Spleen (tissue), 7 donors: Measurements from ENCODE around the gene C2orf80.

Experiments used
- CTCF ChIP-seq, 11 experiments: fragments of 200-600 bp in 7 of 11; fragments of 450-650 bp in 4 of 11; sonication (generic) in 4 of 11; IDR thresholded peaks in 8 of 11; conservative IDR thresholded peaks in 3 of 11; 1 replicate in 7 of 11; 2 replicates in 4 of 11; pipeline versions ENCODE4 v1.4.0 to v1.8.0; 2016 to 2021; ENCODE audit warnings: antibody characterized with exemption in 11 of 11, inconsistent platforms in 4 of 11, mild to moderate bottlenecking in 1 of 11
- POLR2A ChIP-seq, 3 donors: fragments of 450-650 bp; IDR thresholded peaks; one replicate each; pipeline ENCODE4 v1.5.1; 2017; ENCODE audit warnings: antibody characterized with exemption in 3 of 3, mild to moderate bottlenecking in 1 of 3
- donor health status: DM: no; HTN: no; CAD: no; lungs with moderate emphysema.
- donor health status: DM: no; HTN: no; CAD: no.
- donor health status: DM: no; HTN: no; CAD: no.

- TF ChIP-seq CTCF (IDR thresholded peaks at IDR 0.05 in 8 of 11, conservative IDR thresholded peaks at IDR 0.05 in 3 of 11) (no peak), POLR2A (IDR thresholded peaks at IDR 0.05) (no peak)
These were observed 42.1 kb downstream of the C2orf80 start for GRCh38 chr2:208147759-208148158.
